Lower leg skin (tissue), 4 donors: ENCODE measurements around the gene MRO. TPM values are rescaled to one million over a fixed set of nuclear protein-coding genes. Genes with fewer than 3 reads are reported as not detected.
"Not testable (repeated sequence)": the region's sequence is repeated elsewhere in the genome, so short reads cannot be mapped to it uniquely, and the experiment has no call there.

Source experiments
- DNase-seq, 2 donors: peaks; one replicate each; pipeline ENCODE4 v3.0.0-alpha.2; 2019; ENCODE audit warnings: low spot score in 2 of 2
- H3K4me3 ChIP-seq: fragments of 200-600 bp; sonication (generic); 2 replicates; pipeline ENCODE4 v1.5.1; 2017; ENCODE audit warnings: mild to moderate bottlenecking, low read depth; ENCODE audit not compliant: poor library complexity, severe bottlenecking
- POLR2A ChIP-seq, 2 donors: fragments of 450-650 bp; IDR thresholded peaks; one replicate each; pipeline ENCODE4 v1.6.1; 2016 to 2017; ENCODE audit warnings: antibody characterized with exemption in 2 of 2, mild to moderate bottlenecking in 1 of 2, moderate library complexity in 1 of 2
- WGBS, 2 donors: methylation state at CpG; one replicate each; pipeline ENCODE4 v1.1.5; 2018; 5-methylcytosine and 5-hydroxymethylcytosine counted together
- intact Hi-C: fragments of 100-400 bp; cut with DNase I; formaldehyde crosslinking; loops from one replicate; pipeline ENCODE4 v1.15.0; 2023; ENCODE audit warnings: low total_unique reads
- total RNA-seq, 4 donors: library from RNA; depleted of rRNA; stranded (reverse); fragments of >200 nt; gene quantifications; one replicate each; pipeline ENCODE4 v1.1.0, GENCODE V29; 2016
- TF ChIP-seq, protein P1 (sequence below), 3 donors: fragments of 450-650 bp; IDR thresholded peaks; one replicate each; pipeline ENCODE4 v1.5.1; 2016; ENCODE audit warnings: antibody characterized with exemption in 3 of 3, mild to moderate bottlenecking in 3 of 3, moderate library complexity in 2 of 3

Gene MRO
- total RNA-seq, 4 donors from 2014 or later = 0.10 TPM; not detected in 3

DNA sequence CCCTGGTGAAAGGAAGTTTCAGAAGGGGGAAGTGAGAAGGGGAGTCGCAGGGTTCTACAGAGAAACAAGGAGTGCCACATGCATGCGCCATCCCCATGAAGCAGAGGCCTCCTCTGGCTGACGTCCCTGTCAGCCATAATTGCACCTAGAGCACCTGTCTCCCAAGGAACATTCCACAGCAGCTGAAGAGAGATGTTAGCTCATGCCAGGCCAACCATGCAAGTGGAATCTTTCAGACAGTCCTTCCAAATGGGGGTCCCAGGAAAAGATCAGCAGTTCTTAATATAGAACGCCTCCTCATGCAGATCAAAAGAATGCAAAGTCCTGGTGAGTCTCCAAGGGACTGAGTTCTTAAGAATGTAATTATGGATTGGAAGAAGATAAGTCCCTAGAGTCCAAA is 29.6 kb downstream of the MRO start:
- no peak for TF ChIP-seq POLR2A (IDR thresholded peaks at IDR 0.05)
- TF ChIP-seq, protein P1, sequence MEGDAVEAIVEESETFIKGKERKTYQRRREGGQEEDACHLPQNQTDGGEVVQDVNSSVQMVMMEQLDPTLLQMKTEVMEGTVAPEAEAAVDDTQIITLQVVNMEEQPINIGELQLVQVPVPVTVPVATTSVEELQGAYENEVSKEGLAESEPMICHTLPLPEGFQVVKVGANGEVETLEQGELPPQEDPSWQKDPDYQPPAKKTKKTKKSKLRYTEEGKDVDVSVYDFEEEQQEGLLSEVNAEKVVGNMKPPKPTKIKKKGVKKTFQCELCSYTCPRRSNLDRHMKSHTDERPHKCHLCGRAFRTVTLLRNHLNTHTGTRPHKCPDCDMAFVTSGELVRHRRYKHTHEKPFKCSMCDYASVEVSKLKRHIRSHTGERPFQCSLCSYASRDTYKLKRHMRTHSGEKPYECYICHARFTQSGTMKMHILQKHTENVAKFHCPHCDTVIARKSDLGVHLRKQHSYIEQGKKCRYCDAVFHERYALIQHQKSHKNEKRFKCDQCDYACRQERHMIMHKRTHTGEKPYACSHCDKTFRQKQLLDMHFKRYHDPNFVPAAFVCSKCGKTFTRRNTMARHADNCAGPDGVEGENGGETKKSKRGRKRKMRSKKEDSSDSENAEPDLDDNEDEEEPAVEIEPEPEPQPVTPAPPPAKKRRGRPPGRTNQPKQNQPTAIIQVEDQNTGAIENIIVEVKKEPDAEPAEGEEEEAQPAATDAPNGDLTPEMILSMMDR (IDR thresholded peaks at IDR 0.05) = no peak
- H3K4me3 ChIP-seq = no peak overlapping the region
- DNase-seq = no peak
- intact Hi-C loops = no loop called here
- 75 to 80% methylated on average over 4 of the region's 4 CpGs for WGBS, 2 donors

DNA sequence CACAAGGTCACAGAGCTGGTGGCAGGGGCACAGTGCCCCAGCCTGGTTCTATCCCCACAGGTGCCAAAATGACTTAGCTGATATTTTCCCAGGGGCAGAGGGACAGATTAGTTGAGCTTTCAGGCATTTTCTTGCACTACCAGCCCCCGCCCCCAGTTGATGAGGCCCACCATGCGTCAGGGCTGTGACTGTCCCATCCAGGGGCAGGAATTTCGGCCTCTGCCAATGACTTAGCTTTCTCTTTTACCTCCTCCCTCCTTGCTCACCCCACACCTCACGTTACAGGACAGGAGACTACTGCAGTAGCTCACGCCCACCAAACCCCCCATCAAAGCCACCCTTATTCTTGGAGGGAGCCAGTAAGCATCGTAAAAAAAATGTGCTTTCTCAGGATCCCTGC is 31.5 kb downstream of the MRO start:
- no peak overlapping the region for H3K4me3 ChIP-seq
- intact Hi-C loops = no loop called here
- no peak for TF ChIP-seq POLR2A (IDR thresholded peaks at IDR 0.05)
- TF ChIP-seq, protein P1 (IDR thresholded peaks at IDR 0.05) = no peak
- no peak for DNase-seq
- WGBS, 2 donors = 65 to 80% methylated on average over 6 of the region's 6 CpGs

DNA sequence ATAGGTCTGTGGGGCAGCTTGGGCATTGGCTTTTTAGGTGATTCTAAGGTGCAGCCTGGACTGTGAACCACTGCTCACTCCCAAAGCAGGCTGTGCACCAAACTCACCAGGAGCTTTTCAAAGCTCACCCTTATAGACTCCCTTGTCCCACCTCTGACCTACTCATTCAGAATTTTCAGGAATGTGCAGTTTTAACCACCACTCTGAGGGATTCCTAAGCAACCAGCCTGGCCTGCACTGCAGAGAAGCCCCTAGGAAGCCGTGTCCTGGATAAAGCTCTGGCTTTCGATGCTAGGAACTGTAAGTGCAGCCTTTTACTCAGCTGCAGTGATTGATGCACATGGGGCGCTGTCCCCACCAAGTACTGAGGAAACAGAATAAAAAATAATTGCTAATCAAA is 33.0 kb downstream of the MRO start:
- WGBS, 2 donors = 82 to 90% methylated on average over 3 of the region's 3 CpGs
- intact Hi-C loops = no loop called here
- no peak overlapping the region for H3K4me3 ChIP-seq
- TF ChIP-seq POLR2A (IDR thresholded peaks at IDR 0.05) = no peak
- DNase-seq = no peak

DNA sequence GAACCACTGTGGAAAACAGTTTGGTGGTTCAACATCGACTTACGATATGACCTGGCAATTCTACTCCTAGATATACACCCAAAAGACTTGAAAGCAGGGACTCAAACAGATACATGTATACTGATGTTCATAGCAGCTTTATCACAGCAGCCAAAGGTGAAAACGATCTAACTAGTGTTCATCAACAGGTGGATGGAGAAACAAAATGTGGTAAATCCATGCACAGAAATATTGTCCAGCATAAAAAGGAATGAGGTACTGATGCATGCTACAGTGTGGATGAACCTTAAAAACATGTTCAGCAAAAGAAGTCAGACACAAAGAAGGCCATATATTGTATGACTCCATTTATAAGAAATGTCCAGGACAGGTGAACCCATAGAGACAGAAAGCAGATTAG is 36.3 kb downstream of the MRO start:
- intact Hi-C loops = no loop called here
- 56 to 90% methylated on average over 3 of the region's 3 CpGs for WGBS, 2 donors
- no peak overlapping the region for H3K4me3 ChIP-seq
- no peak for DNase-seq
- TF ChIP-seq, protein P1 (IDR thresholded peaks at IDR 0.05) = no peak
- no peak for TF ChIP-seq POLR2A (IDR thresholded peaks at IDR 0.05)

DNA sequence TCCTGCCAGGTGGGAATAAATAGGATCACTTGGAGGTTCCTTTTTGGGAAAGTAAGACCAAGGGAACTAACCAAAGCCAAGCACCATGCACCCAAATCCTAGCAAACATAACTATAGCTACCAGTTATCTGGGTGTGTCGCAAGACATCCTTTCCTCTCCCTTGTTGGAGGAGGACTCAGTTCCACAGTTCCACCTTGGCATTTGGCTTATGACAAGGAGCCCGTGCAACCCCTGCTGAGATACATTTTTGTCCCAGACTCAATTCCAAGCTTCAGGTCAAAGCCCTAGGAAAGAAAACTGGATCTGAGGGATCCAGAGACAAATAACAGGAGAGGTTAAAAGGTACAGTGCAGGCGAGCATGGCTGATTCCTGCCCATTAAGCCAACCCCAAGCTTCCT is 40.8 kb downstream of the MRO start:
- 80 to 83% methylated on average over 3 of the region's 3 CpGs for WGBS, 2 donors
- intact Hi-C loops, H3K4me3 ChIP-seq, DNase-seq: not testable (repeated sequence)

DNA sequence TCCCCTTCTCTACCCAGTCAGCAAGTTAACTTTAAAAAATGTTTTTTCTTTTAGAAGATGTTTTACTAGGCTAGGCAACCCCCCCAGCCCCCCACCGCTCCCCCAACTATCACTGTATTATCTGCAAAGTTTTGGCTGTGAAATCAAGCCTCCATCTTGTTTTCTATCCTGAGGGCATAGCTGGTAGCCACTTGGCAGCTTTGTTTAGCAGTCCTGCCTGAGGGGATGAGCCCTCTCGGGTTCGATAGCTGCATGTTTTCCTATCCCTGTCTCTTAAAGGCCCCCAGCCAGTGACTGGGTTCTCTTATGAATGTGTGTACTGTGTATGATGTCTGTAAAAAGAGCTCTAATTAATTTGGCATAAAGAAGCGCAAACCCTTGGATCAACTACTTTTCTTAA is 43.4 kb downstream of the MRO start:
- intact Hi-C loops = no loop called here
- H3K4me3 ChIP-seq = no peak overlapping the region
- no peak for TF ChIP-seq POLR2A (IDR thresholded peaks at IDR 0.05)
- TF ChIP-seq, protein P1 (IDR thresholded peaks at IDR 0.05) = no peak
- 62 to 68% methylated on average over 4 of the region's 4 CpGs for WGBS, 2 donors
- DNase-seq = no peak

DNA sequence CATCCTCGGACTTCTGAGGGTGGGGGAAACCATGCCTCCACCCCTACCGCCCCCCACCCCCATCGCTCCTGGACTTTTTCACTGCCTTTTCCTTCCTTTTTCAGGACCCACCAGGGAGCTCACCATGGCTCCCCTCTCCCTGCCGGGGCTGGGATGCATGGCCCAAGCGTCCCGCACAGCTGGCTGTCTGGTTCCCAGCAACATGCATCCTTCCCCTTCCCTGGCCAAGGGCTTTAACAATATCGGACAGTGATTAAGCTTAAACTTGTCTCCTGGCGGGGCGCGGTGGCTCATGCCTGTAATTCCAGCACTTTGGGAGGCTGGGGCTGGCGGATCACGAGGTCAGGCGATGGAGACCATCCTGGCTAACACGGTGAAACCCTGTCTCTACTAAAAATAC is 44.1 kb downstream of the MRO start:
- 86 to 94% methylated on average over 14 of the region's 14 CpGs for WGBS, 2 donors
- intact Hi-C loops = no loop called here
- no peak for DNase-seq
- H3K4me3 ChIP-seq = no peak overlapping the region
- no peak for TF ChIP-seq POLR2A (IDR thresholded peaks at IDR 0.05)
